ENCODE data around the gene DUS1L. TPM values are rescaled to one million over a fixed set of nuclear protein-coding genes. Genes with fewer than 3 reads are reported as not detected.

The DUS1L gene
- total and polyA plus RNA-seq, 2 experiments from 2014 or later, result 71.9 to 160 TPM

DNA sequence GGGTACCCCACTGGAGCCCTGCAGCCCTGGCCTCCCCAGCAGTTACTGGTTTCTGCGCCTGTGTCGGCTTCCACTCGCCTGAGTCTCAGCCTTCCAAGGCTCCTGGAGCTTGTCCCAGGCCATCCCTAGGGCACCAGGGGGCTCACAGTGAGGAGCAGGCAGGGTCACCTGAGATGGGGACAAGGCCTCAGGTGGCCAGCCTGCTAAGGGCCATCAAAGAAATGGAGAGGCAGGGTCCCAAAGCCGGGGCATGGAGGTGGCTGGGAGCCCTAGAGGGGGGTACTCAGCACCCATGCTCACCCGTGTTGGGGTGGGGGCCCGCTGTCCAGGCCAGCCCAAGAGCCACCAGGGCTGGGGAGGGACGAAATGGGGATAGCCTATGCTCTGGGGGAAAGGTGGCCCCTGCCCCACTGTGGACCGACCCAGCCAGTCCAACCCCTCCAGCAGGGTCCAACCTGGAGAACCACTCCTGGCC lies 31.1 kb upstream of the DUS1L start:
- Histone ChIP-seq H3K27ac (peak overlapping the region; percentile 100), H4K20me1 (ENCODE audit: insufficient read depth, poor library complexity, severe bottlenecking) (peaks cover 57% of the 10 kb centered on the region), H2AFZ (no peak overlapping the region), H3K27me3 (no peaks in the 10 kb centered on the region), H3K36me3 (replicated peaks; ENCODE audit: insufficient read depth, low read depth) (no peaks in the 10 kb centered on the region), H3K9me2 (replicated peaks; ENCODE audit: insufficient read depth) (no peaks in the 10 kb centered on the region), H3K79me2 (peaks cover 70% of the 10 kb centered on the region), H3K4me1 (ENCODE audit: insufficient read depth) (peaks cover 43% of the 10 kb centered on the region), H3K4me2 (peak overlapping the region; percentile 98), H3K9me3 (ENCODE audit: low read depth) (no peaks in the 10 kb centered on the region), H3K4me3 (peak overlapping the region; percentile 95)
- 45% methylated on average over 8 of the region's 8 CpGs for WGBS (ENCODE audit: low lambda C conversion rate, missing lambda C conversion rate)
- no peak for DNase-seq (ENCODE audit: low spot score)
- TF ChIP-seq, protein P1, sequence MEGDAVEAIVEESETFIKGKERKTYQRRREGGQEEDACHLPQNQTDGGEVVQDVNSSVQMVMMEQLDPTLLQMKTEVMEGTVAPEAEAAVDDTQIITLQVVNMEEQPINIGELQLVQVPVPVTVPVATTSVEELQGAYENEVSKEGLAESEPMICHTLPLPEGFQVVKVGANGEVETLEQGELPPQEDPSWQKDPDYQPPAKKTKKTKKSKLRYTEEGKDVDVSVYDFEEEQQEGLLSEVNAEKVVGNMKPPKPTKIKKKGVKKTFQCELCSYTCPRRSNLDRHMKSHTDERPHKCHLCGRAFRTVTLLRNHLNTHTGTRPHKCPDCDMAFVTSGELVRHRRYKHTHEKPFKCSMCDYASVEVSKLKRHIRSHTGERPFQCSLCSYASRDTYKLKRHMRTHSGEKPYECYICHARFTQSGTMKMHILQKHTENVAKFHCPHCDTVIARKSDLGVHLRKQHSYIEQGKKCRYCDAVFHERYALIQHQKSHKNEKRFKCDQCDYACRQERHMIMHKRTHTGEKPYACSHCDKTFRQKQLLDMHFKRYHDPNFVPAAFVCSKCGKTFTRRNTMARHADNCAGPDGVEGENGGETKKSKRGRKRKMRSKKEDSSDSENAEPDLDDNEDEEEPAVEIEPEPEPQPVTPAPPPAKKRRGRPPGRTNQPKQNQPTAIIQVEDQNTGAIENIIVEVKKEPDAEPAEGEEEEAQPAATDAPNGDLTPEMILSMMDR (IDR thresholded peaks at IDR 0.05; ENCODE audit: poor library complexity), result no peak
- TF ChIP-seq EZH2 (IDR thresholded peaks at IDR 0.05; ENCODE audit: borderline replicate concordance) (no peak), EZH2phosphoT487 (IDR thresholded peaks at IDR 0.05; ENCODE audit: low read depth, severe bottlenecking, unreplicated experiment) (no peak)

DNA sequence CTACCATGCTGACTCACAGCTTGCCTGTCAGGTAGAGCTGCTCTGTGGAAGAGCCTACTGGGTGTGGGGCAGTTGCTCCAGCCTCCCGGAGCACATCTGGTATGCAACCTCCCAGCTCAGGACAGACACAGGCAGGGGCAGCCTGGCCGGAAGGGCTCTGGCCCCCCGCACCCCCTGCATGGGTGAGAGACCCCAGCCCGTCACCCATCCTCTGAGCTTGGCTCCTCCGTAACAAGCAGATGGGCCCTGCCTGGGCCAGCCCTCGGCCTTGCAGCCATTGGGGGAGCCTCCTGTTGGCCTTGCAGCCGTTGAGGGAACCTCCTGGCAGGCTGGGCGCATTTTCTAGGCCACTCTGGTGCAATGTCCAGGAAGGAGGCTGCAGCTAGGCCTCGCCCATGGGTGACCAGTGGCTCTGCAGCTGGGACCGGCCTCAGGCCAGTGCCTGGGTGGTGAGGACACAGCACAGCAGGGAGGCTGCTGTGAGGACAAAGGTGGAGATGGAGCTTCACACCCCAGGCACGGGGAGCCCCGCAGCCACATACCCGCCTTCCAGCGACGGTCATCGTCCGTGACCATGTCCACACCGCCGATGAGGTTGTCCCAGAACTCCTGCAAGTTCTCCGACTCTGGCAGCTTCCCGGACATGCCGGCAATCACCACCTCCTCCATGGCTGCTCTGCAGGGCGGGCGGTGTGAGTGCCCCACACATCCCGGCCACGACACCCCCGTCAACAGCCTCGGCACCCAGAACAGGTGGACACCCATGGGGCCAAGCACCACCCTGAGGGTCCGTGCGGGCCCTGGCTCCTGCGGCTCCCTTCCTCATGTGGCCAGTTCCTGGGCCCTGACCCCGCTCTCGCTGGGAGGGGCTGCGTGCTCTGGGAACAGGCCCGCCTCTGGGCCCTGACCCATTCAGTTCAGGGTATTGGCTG lies 30.4 kb upstream of the DUS1L start:
- Histone ChIP-seq H3K36me3 (replicated peaks; ENCODE audit: insufficient read depth, low read depth) (no peaks in the 10 kb centered on the region), H3K4me1 (ENCODE audit: insufficient read depth) (peaks cover 36% of the 10 kb centered on the region), H3K9me2 (replicated peaks; ENCODE audit: insufficient read depth) (no peaks in the 10 kb centered on the region), H3K4me2 (peak overlapping the region; percentile 98), H3K79me2 (peaks cover 71% of the 10 kb centered on the region), H3K9me3 (ENCODE audit: low read depth) (no peaks in the 10 kb centered on the region), H4K20me1 (ENCODE audit: insufficient read depth, poor library complexity, severe bottlenecking) (peaks cover 64% of the 10 kb centered on the region), H3K27me3 (no peaks in the 10 kb centered on the region), H2AFZ (no peak overlapping the region), H3K27ac (peak overlapping the region; percentile 100), H3K4me3 (peak overlapping the region; percentile 95)
- no peak for TF ChIP-seq EZH2phosphoT487 (IDR thresholded peaks at IDR 0.05; ENCODE audit: low read depth, severe bottlenecking, unreplicated experiment)
- no peak for TF ChIP-seq EZH2 (IDR thresholded peaks at IDR 0.05; ENCODE audit: borderline replicate concordance)
- TF ChIP-seq, protein P1 (IDR thresholded peaks at IDR 0.05; ENCODE audit: poor library complexity), result no peak
- 81% methylated on average over 34 of the region's 35 CpGs for WGBS (ENCODE audit: low lambda C conversion rate, missing lambda C conversion rate)
- DNase-seq (ENCODE audit: low spot score), result no peak

DNA sequence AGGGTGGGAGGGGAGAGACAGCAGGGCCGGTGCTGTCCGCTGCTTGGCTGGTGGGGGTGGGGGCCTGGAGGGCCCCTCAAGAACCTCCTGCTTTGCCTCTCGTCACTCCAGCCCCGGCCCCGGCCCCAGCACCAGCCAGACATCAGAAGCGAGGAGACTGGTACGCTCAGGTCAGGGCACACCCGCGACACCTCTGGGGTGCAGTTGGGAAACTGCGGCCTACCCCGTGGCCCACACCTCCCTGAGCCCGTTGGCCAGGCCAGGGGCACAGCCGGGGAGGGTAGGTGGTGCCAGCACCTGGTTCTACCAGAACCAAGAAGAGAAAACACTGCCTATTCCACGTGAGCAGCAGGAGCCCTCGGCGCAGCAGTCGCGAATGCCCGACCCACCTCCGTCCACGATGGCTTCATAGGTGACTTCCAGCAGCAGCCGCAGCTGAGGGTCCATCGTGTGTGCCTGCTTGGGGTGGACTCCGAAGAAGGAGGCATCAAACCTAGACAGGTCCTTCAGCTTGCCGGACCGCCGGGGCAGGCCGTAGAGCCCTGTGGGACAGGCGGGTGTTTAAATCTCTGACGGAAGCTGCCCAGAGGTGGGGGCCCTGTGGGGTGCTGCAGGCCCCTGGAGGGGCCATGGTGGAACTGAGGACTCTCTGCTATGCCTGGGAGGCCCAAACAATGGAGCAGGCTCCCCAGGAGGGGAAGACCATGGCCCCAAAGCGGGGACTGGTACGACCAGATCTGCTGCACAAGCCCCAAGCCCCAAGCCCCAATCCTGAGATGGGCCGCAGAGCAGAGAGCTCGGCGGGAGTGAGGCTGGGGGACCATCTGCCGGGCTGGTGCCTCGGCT lies 29.6 kb upstream of the DUS1L start:
- H3K36me3 ChIP-seq (replicated peaks; ENCODE audit: insufficient read depth, low read depth), result no peaks in the 10 kb centered on the region
- 92% methylated on average over 33 of the region's 37 CpGs for WGBS (ENCODE audit: low lambda C conversion rate, missing lambda C conversion rate)

More for the DNA sequence above, 29.6 kb upstream of the DUS1L start:
- DNase-seq (ENCODE audit: low spot score), result no peak
- TF ChIP-seq, protein P1 (IDR thresholded peaks at IDR 0.05; ENCODE audit: poor library complexity), result no peak
- no peak for TF ChIP-seq EZH2phosphoT487 (IDR thresholded peaks at IDR 0.05; ENCODE audit: low read depth, severe bottlenecking, unreplicated experiment)
- TF ChIP-seq EZH2 (IDR thresholded peaks at IDR 0.05; ENCODE audit: borderline replicate concordance), result no peak
- H3K9me3 ChIP-seq (ENCODE audit: low read depth), result no peaks in the 10 kb centered on the region
- no peak overlapping the region for H3K27ac ChIP-seq
- H3K4me1 ChIP-seq (ENCODE audit: insufficient read depth), result peaks cover 27% of the 10 kb centered on the region
- H3K27me3 ChIP-seq, result no peaks in the 10 kb centered on the region
- peak overlapping the region; percentile 98 for H3K4me2 ChIP-seq
- H3K4me3 ChIP-seq, result no peak overlapping the region
- peaks cover 71% of the 10 kb centered on the region for H3K79me2 ChIP-seq
- no peaks in the 10 kb centered on the region for H3K9me2 ChIP-seq (replicated peaks; ENCODE audit: insufficient read depth)
- no peak overlapping the region for H2AFZ ChIP-seq
- H4K20me1 ChIP-seq (ENCODE audit: insufficient read depth, poor library complexity, severe bottlenecking), result peaks cover 64% of the 10 kb centered on the region
